Neural progenitor cell (in vitro differentiated cells): ENCODE results near the gene STPG3. TPM values are rescaled to one million over a fixed set of nuclear protein-coding genes. Genes with fewer than 3 reads are reported as not detected.
A peak's percentile ranks its signal among the peaks of the same experiment; 100 is the strongest.
"Not testable (repeated sequence)": the region's sequence is repeated elsewhere in the genome, so short reads cannot be mapped to it uniquely, and the experiment has no call there.

Source experiments
- DNase-seq: peaks from one replicate; pipeline ENCODE4 v3.0.0-alpha.2; 2016; ENCODE audit warnings: low spot score
- H2AFZ ChIP-seq: fragments of 200-600 bp; sonication (generic); replicated peaks from 2 replicates; pipeline ENCODE4 v1.6.1; 2016; ENCODE audit warnings: antibody characterized with exemption
- H3F3A ChIP-seq: fragments of 200-600 bp; sonication (generic); 2 replicates; pipeline ENCODE4 v1.6.1; 2016; ENCODE audit warnings: antibody characterized with exemption, low read depth
- H3K27ac ChIP-seq: fragments of 200-600 bp; sonication (generic); 2 replicates; pipeline ENCODE4 v1.5.1; 2016; ENCODE audit warnings: mild to moderate bottlenecking
- H3K27me3 ChIP-seq: fragments of 200-600 bp; sonication (generic); 2 replicates; pipeline ENCODE4 v1.6.1; 2016; ENCODE audit warnings: mild to moderate bottlenecking, moderate library complexity
- H3K36me3 ChIP-seq: fragments of 200-600 bp; sonication (generic); 2 replicates; pipeline ENCODE4 v1.5.1; 2016
- H3K4me1 ChIP-seq: fragments of 200-600 bp; sonication (generic); 2 replicates; pipeline ENCODE4 v1.6.1; 2016; ENCODE audit warnings: mixed run types
- H3K4me2 ChIP-seq: fragments of 200-600 bp; sonication (generic); 2 replicates; pipeline ENCODE4 v1.6.1; 2016
- H3K4me3 ChIP-seq: fragments of 200-600 bp; sonication (generic); 2 replicates; pipeline ENCODE4 v1.5.1; 2016
- H3K79me2 ChIP-seq: fragments of 200-600 bp; sonication (generic); 2 replicates; pipeline ENCODE4 v1.6.1; 2016; ENCODE audit warnings: low read depth
- H3K9ac ChIP-seq: fragments of 200-600 bp; sonication (generic); 2 replicates; pipeline ENCODE4 v1.6.1; 2016
- H3K9me3 ChIP-seq: fragments of 200-600 bp; sonication (generic); 2 replicates; pipeline ENCODE4 v1.5.1; 2016; ENCODE audit warnings: low read depth
- H4K20me1 ChIP-seq: fragments of 200-600 bp; sonication (generic); 2 replicates; pipeline ENCODE4 v1.6.1; 2016; ENCODE audit warnings: low read depth
- H3K27ac Mint-ChIP-seq: 3 replicates; pipeline ENCODE4 v1.8.0; 2021; ENCODE audit warnings: mixed read lengths
- H3K27me3 Mint-ChIP-seq: 2 replicates; pipeline ENCODE4 v1.8.0; 2022; ENCODE audit warnings: low read depth, mild to moderate bottlenecking, inconsistent platforms, moderate library complexity, mixed read lengths; ENCODE audit not compliant: insufficient read depth
- H3K36me3 Mint-ChIP-seq: 3 replicates; pipeline ENCODE4 v1.8.0; 2021; ENCODE audit warnings: mixed read lengths
- H3K4me1 Mint-ChIP-seq: 3 replicates; pipeline ENCODE4 v1.8.0; 2021; ENCODE audit warnings: mixed read lengths
- H3K4me3 Mint-ChIP-seq: 3 replicates; pipeline ENCODE4 v1.8.0; 2021; ENCODE audit warnings: mild to moderate bottlenecking, moderate library complexity, mixed read lengths
- H3K9me3 Mint-ChIP-seq: 3 replicates; pipeline ENCODE4 v1.8.0; 2020; ENCODE audit warnings: mixed read lengths
- EZH2 ChIP-seq: fragments of 200-600 bp; sonication (generic); IDR thresholded peaks from 2 replicates; pipeline ENCODE4 v1.6.1; 2017; ENCODE audit warnings: antibody characterized with exemption, mild to moderate bottlenecking, moderate library complexity
- EZH2phosphoT487 ChIP-seq: fragments of 200-600 bp; sonication (generic); IDR thresholded peaks from 2 replicates; pipeline ENCODE4 v1.6.1; 2017; ENCODE audit warnings: antibody characterized with exemption
- total RNA-seq: library from RNA; depleted of rRNA; stranded (reverse); fragments of >200 nt; gene quantifications from 2 replicates; pipeline ENCODE4 v1.2.3, GENCODE V29; 2015; ENCODE audit warnings: low replicate concordance
- TF ChIP-seq, protein P1 (sequence below): fragments of 200-600 bp; sonication (generic); IDR thresholded peaks from 2 replicates; pipeline ENCODE4 v1.5.1; 2017; ENCODE audit warnings: antibody characterized with exemption, mild to moderate bottlenecking

Gene STPG3
- total RNA-seq, 1 donor from 2014 or later = not detected

DNA sequence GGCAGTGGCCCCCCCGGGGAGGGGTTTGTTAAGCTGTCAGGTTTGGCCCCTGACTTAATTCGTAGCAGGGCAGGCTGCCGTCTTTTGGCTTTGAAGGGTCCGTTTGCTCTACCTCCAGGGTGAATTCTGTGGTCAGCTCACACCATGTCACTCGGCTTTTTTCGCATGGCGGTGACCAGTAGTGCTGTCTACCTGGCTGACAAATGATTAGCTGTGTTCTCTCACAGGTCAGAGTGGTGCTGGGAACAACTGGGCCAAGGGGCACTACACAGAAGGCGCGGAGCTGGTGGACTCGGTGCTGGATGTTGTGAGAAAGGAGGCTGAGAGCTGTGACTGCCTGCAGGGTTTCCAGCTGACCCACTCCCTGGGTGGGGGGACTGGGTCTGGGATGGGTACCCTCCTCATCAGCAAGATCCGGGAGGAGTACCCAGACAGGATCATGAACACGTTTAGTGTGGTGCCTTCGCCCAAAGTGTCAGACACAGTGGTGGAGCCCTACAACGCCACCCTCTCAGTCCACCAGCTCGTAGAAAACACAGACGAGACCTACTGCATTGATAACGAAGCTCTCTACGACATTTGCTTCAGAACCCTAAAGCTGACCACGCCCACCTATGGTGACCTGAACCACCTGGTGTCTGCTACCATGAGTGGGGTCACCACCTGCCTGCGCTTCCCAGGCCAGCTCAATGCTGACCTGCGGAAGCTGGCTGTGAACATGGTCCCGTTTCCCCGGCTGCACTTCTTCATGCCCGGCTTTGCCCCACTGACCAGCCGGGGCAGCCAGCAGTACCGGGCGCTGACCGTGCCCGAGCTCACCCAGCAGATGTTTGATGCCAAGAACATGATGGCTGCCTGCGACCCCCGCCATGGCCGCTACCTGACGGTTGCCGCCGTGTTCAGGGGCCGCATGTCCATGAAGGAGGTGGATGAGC lies 8.6 kb upstream of the STPG3 start:
- Histone ChIP-seq H3K4me2 (peak overlapping the region; percentile 100), H2AFZ (no peak overlapping the region), H4K20me1 (peaks cover 44% of the 10 kb centered on the region), H3K27me3 (no peaks in the 10 kb centered on the region), H3K4me1 (peaks cover 7% of the 10 kb centered on the region), H3K4me3 (peak overlapping the region; percentile 100), H3K9me3 (no peaks in the 10 kb centered on the region), H3F3A (peaks cover 51% of the 10 kb centered on the region), H3K79me2 (peaks cover 36% of the 10 kb centered on the region), H3K36me3 (no peaks in the 10 kb centered on the region), H3K27ac (no peak overlapping the region), H3K9ac (peak overlapping the region; percentile 68)
- TF ChIP-seq EZH2phosphoT487 (no peak), EZH2 (no peak)
- TF ChIP-seq, protein P1, sequence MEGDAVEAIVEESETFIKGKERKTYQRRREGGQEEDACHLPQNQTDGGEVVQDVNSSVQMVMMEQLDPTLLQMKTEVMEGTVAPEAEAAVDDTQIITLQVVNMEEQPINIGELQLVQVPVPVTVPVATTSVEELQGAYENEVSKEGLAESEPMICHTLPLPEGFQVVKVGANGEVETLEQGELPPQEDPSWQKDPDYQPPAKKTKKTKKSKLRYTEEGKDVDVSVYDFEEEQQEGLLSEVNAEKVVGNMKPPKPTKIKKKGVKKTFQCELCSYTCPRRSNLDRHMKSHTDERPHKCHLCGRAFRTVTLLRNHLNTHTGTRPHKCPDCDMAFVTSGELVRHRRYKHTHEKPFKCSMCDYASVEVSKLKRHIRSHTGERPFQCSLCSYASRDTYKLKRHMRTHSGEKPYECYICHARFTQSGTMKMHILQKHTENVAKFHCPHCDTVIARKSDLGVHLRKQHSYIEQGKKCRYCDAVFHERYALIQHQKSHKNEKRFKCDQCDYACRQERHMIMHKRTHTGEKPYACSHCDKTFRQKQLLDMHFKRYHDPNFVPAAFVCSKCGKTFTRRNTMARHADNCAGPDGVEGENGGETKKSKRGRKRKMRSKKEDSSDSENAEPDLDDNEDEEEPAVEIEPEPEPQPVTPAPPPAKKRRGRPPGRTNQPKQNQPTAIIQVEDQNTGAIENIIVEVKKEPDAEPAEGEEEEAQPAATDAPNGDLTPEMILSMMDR = no peak
- DNase-seq = no peak
- Mint-ChIP-seq H3K4me3 (peak overlapping the region; percentile 92), H3K27me3 (no peaks in the 10 kb centered on the region), H3K36me3 (peaks cover 14% of the 10 kb centered on the region), H3K9me3 (no peaks in the 10 kb centered on the region), H3K4me1 (peaks cover 43% of the 10 kb centered on the region), H3K27ac (no peak overlapping the region)

DNA sequence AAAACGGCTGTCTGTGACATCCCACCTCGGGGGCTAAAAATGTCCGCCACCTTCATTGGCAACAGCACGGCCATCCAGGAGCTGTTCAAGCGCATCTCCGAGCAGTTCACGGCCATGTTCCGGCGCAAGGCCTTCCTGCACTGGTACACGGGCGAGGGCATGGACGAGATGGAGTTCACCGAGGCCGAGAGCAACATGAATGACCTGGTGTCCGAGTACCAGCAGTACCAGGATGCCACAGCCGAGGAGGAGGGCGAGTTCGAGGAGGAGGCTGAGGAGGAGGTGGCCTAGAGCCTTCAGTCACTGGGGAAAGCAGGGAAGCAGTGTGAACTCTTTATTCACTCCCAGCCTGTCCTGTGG lies 7.8 kb upstream of the STPG3 start:
- H3K9me3 Mint-ChIP-seq, H3K9me3 ChIP-seq, H3K4me1 ChIP-seq, H3K4me2 ChIP-seq, DNase-seq, H3K27me3 ChIP-seq, H2AFZ ChIP-seq, H3K4me3 ChIP-seq, H3K9ac ChIP-seq, H3K27ac ChIP-seq, H3K36me3 ChIP-seq, H3K27me3 Mint-ChIP-seq, H3K27ac Mint-ChIP-seq: not testable (repeated sequence)
- Histone ChIP-seq H4K20me1 (peaks cover 44% of the 10 kb centered on the region), H3K79me2 (peaks cover 36% of the 10 kb centered on the region), H3F3A (peaks cover 47% of the 10 kb centered on the region)
- peaks cover 14% of the 10 kb centered on the region for H3K36me3 Mint-ChIP-seq
- H3K4me1 Mint-ChIP-seq = peaks cover 45% of the 10 kb centered on the region
- peak overlapping the region; percentile 92 for H3K4me3 Mint-ChIP-seq

DNA sequence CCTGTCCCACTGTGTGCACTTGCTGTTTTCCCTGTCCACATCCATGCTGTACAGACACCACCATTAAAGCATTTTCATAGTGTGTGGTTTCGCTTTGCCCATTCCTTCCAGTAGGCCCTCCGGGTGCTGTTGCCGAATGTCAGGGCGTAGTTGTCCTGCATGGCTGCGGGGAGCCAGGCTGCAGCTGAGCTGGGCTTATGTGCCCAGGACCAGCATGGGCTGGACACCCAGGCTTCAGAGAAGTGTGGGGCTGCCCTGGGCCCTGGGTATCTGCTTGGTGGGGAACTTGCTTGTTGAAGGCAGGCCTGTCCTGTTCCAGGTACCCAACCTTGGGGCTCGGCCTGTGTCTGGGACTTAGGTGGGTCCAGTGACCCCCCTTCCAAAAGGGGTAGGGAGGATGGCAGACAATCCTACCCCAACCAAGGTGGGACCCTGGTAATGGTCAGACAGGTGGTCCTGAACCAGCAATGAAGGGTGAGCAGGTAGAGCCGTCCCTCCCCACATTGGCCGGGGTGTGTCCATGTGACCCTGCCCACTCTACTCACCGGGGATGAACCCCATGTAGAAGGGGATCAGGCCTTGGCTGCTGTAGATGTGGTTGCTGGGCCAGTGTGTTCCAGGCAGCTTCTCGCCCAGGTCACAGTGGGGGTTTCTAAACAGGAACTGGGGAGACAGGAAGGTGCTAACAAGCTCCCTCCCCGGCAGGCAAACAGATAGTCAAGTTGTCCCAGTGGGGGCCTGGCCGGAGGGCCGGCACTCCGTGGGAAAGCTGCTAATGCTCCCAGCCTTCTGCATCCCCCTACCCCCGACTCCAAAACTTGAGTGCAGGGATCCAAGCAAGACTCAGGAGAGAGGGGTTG lies 7.2 kb upstream of the STPG3 start:
- no peak overlapping the region for H3K4me2 ChIP-seq
- H3K27ac Mint-ChIP-seq = no peak overlapping the region

More for the DNA sequence above, 7.2 kb upstream of the STPG3 start:
- Histone ChIP-seq H3K27me3 (no peaks in the 10 kb centered on the region), H2AFZ (no peak overlapping the region), H3K36me3 (no peaks in the 10 kb centered on the region), H3K79me2 (peaks cover 33% of the 10 kb centered on the region), H3K4me3 (no peak overlapping the region), H3K9ac (no peak overlapping the region), H3F3A (peaks cover 43% of the 10 kb centered on the region), H3K27ac (no peak overlapping the region), H3K9me3 (no peaks in the 10 kb centered on the region), H3K4me1 (peaks cover 7% of the 10 kb centered on the region), H4K20me1 (peaks cover 38% of the 10 kb centered on the region)
- H3K4me1 Mint-ChIP-seq = peaks cover 42% of the 10 kb centered on the region
- no peak for TF ChIP-seq EZH2phosphoT487
- no peak for TF ChIP-seq EZH2
- TF ChIP-seq, protein P1 = no peak
- H3K27me3 Mint-ChIP-seq = no peaks in the 10 kb centered on the region
- DNase-seq = no peak
- H3K9me3 Mint-ChIP-seq = no peaks in the 10 kb centered on the region
- peaks cover 14% of the 10 kb centered on the region for H3K36me3 Mint-ChIP-seq
- peak overlapping the region; percentile 92 for H3K4me3 Mint-ChIP-seq
